DND-41 (cell line): Measurements from ENCODE around the gene SCN8A.

Experiments used
- CTCF ChIP-seq: IDR thresholded peaks from 2 replicates; pipeline ENCODE4 v1.5.1; 2012; ENCODE audit warnings: borderline replicate concordance, low read length, moderate library complexity, mild to moderate bottlenecking; ENCODE audit not compliant: poor library complexity, severe bottlenecking; ENCODE audit errors: extremely low read depth
- EZH2 ChIP-seq: IDR thresholded peaks from 3 replicates; pipeline ENCODE4 v1.6.1; 2012; ENCODE audit warnings: borderline replicate concordance, low read depth, mild to moderate bottlenecking, moderate library complexity, low read length, inconsistent platforms; ENCODE audit not compliant: severe bottlenecking

DNA sequence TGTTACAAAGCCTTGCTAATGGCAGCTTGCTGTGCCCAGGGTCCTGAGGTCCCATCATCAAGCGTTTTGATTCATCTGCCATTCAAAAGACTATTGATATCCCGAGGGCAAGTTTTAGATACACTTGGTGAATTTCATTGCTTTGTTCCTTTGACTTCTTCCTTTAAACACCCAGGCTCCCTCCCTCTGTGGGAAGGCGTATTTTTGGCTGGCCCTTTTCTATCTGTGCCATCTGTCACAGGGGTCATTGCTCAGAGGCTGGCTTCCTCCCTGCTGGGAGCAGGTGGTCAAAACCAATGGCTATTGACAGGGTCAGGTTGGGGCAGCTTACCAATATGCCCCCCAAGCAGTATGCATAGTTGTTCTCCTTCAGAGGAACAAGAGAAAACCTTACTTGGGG lies 40.0 kb downstream of the SCN8A start:
- TF ChIP-seq CTCF (no peak), EZH2 (no peak)
